ENCODE measurements around the gene UFC1. TPM values are rescaled to one million over a fixed set of nuclear protein-coding genes. Genes with fewer than 3 reads are reported as not detected.

UFC1 gene
- total RNA-seq, 1 donor from 2014 or later: 92.2 TPM

GRCh38 chr1:161165742-161166668 lies 12.2 kb downstream of the UFC1 start, which contains the start of gene PPOX:
Gene PPOX, plus strand, starts transcription at chr1:161166426. Its CDS starts 422 bp downstream, at chr1:161166848.
- Histone ChIP-seq H3K27me3 (ENCODE audit: low read depth) (no peaks in the 10 kb centered on the region), H3K4me1 (peaks cover 32% of the 10 kb centered on the region), H3K36me3 (peaks cover 55% of the 10 kb centered on the region), H3K4me3 (peak within 1 kb of the TSS; percentile 78), H3K27ac (peak within 1 kb of the TSS; percentile 94), H3K9me3 (no peaks in the 10 kb centered on the region)
- TF ChIP-seq CTCF (IDR thresholded peaks at IDR 0.05): peak; percentile 39
- peak; percentile 97 to 98 for ATAC-seq
- peak; percentile 98 for DNase-seq
- intact Hi-C loops (cut with DNase I): no loop called here

GRCh38 chr1:161166669-161167548 lies 13.1 kb downstream of the UFC1 start:
- H3K4me3 ChIP-seq: peak overlapping the region; percentile 78
- H3K9me3 ChIP-seq: no peaks in the 10 kb centered on the region
- intact Hi-C loops (cut with DNase I): no loop called here
- H3K27ac ChIP-seq: peak overlapping the region; percentile 94
- peaks cover 58% of the 10 kb centered on the region for H3K36me3 ChIP-seq
- peak in 1 of 2 donors; percentile 6 for ATAC-seq
- no peak for TF ChIP-seq CTCF (IDR thresholded peaks at IDR 0.05)
- H3K27me3 ChIP-seq (ENCODE audit: low read depth): no peaks in the 10 kb centered on the region
- H3K4me1 ChIP-seq: peaks cover 23% of the 10 kb centered on the region
- DNase-seq: no peak

- intact Hi-C loops (cut with DNase I): no loop called here
- ATAC-seq (no peak), DNase-seq (no peak)
- no peak overlapping the region for H3K27ac ChIP-seq
- no peak overlapping the region for H3K4me3 ChIP-seq
- no peak for TF ChIP-seq CTCF (IDR thresholded peaks at IDR 0.05)
- H3K36me3 ChIP-seq: peaks cover 59% of the 10 kb centered on the region
- H3K27me3 ChIP-seq (ENCODE audit: low read depth): no peaks in the 10 kb centered on the region
- H3K9me3 ChIP-seq: no peaks in the 10 kb centered on the region
- H3K4me1 ChIP-seq: peaks cover 38% of the 10 kb centered on the region
Observed at GRCh38 chr1:161168906-161169305, 15.1 kb downstream of the UFC1 start.

- Histone ChIP-seq H3K27ac (no peak overlapping the region), H3K4me1 (peaks cover 36% of the 10 kb centered on the region), H3K9me3 (no peaks in the 10 kb centered on the region), H3K36me3 (peaks cover 72% of the 10 kb centered on the region), H3K4me3 (no peak overlapping the region), H3K27me3 (ENCODE audit: low read depth) (no peaks in the 10 kb centered on the region)
- ATAC-seq: no peak
- no peak for TF ChIP-seq CTCF (IDR thresholded peaks at IDR 0.05)
- DNase-seq: no peak
- intact Hi-C loops (cut with DNase I): no loop called here
Observed at GRCh38 chr1:161171191-161171590, 17.4 kb downstream of the UFC1 start.

GRCh38 chr1:161171696-161172095 lies 17.9 kb downstream of the UFC1 start:
- ATAC-seq (no peak), DNase-seq (no peak)
- intact Hi-C loops (cut with DNase I): no loop called here
- H3K4me1 ChIP-seq: peaks cover 41% of the 10 kb centered on the region
- no peak overlapping the region for H3K27ac ChIP-seq
- peaks cover 72% of the 10 kb centered on the region for H3K36me3 ChIP-seq
- TF ChIP-seq CTCF (IDR thresholded peaks at IDR 0.05): no peak
- no peaks in the 10 kb centered on the region for H3K9me3 ChIP-seq
- H3K27me3 ChIP-seq (ENCODE audit: low read depth): no peaks in the 10 kb centered on the region
- no peak overlapping the region for H3K4me3 ChIP-seq
